ENCODE results near the gene NR4A3. TPM values are rescaled to one million over a fixed set of nuclear protein-coding genes. Genes with fewer than 3 reads are reported as not detected.

NR4A3 gene
- total and polyA plus RNA-seq, 12 donors = 0.83 to 70.8 (median 9.3) TPM

DNA sequence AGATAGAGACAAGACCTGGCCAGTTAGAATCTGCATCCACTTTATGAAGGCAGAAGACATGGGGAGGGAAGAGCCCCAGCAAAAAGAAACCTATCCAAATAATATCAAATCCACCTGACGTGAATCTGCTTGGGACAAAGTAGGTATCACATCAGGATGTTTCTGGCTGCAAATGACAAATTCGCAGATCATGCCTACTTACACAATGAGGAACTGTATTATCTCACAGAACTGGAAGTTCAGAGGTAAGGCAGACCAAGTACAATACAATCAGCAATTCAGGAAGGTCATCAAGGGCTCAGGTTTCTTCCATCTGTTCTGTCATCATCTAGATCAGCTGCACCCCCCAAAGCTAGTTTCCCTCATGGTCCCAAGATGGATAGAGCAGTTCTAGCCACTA is 13.2 kb upstream of the NR4A3 start:
- Histone ChIP-seq H3K27me3 (no peaks in the 10 kb centered on the region), H3K27ac (no peak overlapping the region), H3K36me3 (replicated peaks in 1 of 2) (no peaks in the 10 kb centered on the region), H3K4me1 (replicated peaks in 1 of 2) (peaks cover 0 to 16% of the 10 kb centered on the region in 2 donors), H3K9me3 (replicated peaks in 1 of 3) (no peaks in the 10 kb centered on the region), H3K4me3 (no peak overlapping the region)
- intact Hi-C loops (cut with DNase I) = no loop called here
- TF ChIP-seq, protein P1, sequence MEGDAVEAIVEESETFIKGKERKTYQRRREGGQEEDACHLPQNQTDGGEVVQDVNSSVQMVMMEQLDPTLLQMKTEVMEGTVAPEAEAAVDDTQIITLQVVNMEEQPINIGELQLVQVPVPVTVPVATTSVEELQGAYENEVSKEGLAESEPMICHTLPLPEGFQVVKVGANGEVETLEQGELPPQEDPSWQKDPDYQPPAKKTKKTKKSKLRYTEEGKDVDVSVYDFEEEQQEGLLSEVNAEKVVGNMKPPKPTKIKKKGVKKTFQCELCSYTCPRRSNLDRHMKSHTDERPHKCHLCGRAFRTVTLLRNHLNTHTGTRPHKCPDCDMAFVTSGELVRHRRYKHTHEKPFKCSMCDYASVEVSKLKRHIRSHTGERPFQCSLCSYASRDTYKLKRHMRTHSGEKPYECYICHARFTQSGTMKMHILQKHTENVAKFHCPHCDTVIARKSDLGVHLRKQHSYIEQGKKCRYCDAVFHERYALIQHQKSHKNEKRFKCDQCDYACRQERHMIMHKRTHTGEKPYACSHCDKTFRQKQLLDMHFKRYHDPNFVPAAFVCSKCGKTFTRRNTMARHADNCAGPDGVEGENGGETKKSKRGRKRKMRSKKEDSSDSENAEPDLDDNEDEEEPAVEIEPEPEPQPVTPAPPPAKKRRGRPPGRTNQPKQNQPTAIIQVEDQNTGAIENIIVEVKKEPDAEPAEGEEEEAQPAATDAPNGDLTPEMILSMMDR (IDR thresholded peaks at IDR 0.05) = no peak
- TF ChIP-seq POLR2A (IDR thresholded peaks at IDR 0.05) = no peak
- no peak for DNase-seq
- 83 to 91% (median 87%) methylated on average over 2 of the region's 2 CpGs for WGBS, 4 donors

DNA sequence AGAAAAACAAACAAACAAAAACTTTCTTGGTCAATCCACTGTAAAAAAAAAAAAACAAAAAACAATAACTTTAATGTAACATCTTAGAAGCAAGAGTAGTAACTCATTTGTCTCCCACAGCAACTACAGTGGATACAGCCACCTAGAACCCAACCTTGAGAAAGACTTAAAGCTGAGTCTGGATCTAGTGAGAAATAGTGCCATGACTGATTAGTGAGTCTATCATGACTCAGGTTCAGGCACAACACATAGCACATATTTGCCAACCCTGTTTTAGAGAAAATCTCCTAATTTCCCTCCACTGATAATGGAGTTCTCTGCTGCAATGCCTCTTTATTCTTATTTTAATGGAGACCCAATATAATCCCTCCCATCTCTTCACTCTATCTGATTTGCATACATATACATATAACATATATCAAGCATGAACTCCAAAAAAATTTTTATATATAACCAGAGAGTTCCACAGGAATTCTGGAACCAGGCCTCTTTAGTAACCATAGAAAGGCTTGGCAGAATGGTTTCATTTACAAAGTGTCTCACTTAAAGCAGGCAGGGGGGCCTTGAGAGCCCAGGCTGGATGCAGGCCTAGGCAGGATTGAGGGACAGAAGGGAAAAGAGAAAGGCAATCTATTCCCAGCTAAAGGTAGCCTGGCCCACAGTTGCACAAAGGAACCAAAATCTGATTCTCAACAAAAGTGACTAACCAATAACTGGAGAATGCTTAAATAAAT is 11.9 kb upstream of the NR4A3 start:
- Histone ChIP-seq H3K36me3 (replicated peaks in 1 of 2) (no peaks in the 10 kb centered on the region), H3K27ac (no peak overlapping the region), H3K9me3 (replicated peaks in 1 of 3) (no peaks in the 10 kb centered on the region), H3K4me3 (no peak overlapping the region), H3K27me3 (no peaks in the 10 kb centered on the region), H3K4me1 (replicated peaks in 1 of 2) (peaks cover 0 to 16% of the 10 kb centered on the region in 2 donors)
- no peak for DNase-seq
- TF ChIP-seq, protein P1 (IDR thresholded peaks at IDR 0.05) = no peak
- no peak for TF ChIP-seq POLR2A (IDR thresholded peaks at IDR 0.05)
- intact Hi-C loops (cut with DNase I) = no loop called here

DNA sequence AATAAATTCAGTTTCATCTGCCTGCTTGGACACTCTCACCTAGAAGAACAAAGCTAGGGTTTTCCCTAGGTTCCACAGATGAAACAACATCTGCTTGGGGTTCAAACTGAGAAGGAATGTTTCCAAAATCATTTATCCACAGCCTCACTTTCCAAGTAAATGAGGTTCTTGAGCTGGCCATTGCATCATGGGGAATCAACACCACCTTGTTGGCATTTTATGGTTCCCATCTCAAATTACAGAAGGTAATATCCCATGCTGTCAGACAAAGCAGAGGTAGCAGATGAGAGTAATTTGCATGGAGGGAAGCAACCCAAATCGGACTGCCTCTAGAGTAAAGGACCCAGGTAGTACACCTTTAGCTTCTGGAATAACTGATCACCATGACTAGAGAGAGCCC is 10.5 kb upstream of the NR4A3 start:
- no peaks in the 10 kb centered on the region for H3K9me3 ChIP-seq (replicated peaks in 1 of 3)
- no peak for DNase-seq
- intact Hi-C loops (cut with DNase I) = no loop called here
- no peak for TF ChIP-seq POLR2A (IDR thresholded peaks at IDR 0.05)
- TF ChIP-seq, protein P1 (IDR thresholded peaks at IDR 0.05) = no peak
- peaks cover 0 to 16% of the 10 kb centered on the region in 2 donors for H3K4me1 ChIP-seq (replicated peaks in 1 of 2)
- no peak overlapping the region for H3K27ac ChIP-seq
- WGBS, 4 donors = 0 to 53% (median 47%) methylated on average over 1 of the region's 1 CpG; no CpG with 5 or more reads in 1 of the 4 donors
- no peaks in the 10 kb centered on the region for H3K27me3 ChIP-seq
- no peaks in the 10 kb centered on the region for H3K36me3 ChIP-seq (replicated peaks in 1 of 2)
- no peak overlapping the region for H3K4me3 ChIP-seq

DNA sequence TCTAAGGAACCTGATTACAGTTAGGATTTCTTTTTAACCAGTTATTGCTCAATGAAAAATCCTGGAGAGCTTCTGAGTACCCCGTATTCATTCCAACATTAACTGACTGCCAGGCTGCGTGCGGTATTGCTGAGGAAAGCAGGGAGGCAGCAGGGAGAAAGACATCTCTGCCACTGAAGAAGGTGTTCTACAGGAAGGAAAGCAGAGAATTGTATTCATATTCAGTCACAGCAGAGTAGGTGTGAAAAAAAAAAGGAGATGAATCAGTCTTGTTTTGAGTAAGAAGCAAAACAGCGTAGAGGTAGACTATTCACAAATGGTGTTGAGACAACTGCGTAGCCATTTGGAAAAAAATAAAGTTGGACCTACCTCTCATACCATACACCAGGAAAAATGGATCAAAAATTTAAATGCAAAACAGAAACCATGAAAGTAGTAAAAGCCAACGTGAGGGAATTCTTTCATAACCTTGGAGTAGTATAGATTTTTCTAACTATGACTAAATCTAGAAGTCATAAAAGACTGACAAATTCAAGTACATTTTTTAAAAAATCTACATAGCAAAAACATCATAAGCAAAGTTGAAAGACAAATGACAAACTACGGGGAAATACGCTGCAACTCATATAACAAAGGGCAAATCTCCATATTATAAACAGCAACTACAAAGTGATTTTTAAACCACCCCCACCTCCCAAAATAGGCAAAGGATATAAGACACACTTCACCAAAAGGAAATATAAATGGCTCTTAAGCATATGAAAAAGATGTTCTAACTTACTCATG is 9.9 kb upstream of the NR4A3 start:
- H3K27ac ChIP-seq = no peak overlapping the region
- H3K4me3 ChIP-seq = no peak overlapping the region
- TF ChIP-seq, protein P1 (IDR thresholded peaks at IDR 0.05) = no peak
- TF ChIP-seq POLR2A (IDR thresholded peaks at IDR 0.05) = no peak
- H3K9me3 ChIP-seq (replicated peaks in 1 of 3) = no peaks in the 10 kb centered on the region
- DNase-seq = no peak
- intact Hi-C loops (cut with DNase I) = no loop called here
- H3K27me3 ChIP-seq = no peaks in the 10 kb centered on the region
- peaks cover 0 to 16% of the 10 kb centered on the region in 2 donors for H3K4me1 ChIP-seq (replicated peaks in 1 of 2)
- WGBS, 4 donors = 90 to 92% (median 90%) methylated on average over 8 of the region's 8 CpGs
- no peaks in the 10 kb centered on the region for H3K36me3 ChIP-seq (replicated peaks in 1 of 2)
